ENCODE data around the gene SETD5.

DNA sequence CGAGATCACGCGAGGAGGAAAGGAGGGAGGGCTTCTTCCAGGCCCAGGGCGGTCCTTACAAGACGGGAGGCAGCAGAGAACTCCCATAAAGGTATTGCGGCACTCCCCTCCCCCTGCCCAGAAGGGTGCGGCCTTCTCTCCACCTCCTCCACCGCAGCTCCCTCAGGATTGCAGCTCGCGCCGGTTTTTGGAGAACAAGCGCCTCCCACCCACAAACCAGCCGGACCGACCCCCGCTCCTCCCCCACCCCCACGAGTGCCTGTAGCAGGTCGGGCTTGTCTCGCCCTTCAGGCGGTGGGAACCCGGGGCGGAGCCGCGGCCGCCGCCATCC is 1.1 kb upstream of the SETD5 start:
- TF ChIP-seq, protein P1, sequence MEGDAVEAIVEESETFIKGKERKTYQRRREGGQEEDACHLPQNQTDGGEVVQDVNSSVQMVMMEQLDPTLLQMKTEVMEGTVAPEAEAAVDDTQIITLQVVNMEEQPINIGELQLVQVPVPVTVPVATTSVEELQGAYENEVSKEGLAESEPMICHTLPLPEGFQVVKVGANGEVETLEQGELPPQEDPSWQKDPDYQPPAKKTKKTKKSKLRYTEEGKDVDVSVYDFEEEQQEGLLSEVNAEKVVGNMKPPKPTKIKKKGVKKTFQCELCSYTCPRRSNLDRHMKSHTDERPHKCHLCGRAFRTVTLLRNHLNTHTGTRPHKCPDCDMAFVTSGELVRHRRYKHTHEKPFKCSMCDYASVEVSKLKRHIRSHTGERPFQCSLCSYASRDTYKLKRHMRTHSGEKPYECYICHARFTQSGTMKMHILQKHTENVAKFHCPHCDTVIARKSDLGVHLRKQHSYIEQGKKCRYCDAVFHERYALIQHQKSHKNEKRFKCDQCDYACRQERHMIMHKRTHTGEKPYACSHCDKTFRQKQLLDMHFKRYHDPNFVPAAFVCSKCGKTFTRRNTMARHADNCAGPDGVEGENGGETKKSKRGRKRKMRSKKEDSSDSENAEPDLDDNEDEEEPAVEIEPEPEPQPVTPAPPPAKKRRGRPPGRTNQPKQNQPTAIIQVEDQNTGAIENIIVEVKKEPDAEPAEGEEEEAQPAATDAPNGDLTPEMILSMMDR (IDR thresholded peaks at IDR 0.05), result no peak
- no peak for TF ChIP-seq EP300 (IDR thresholded peaks at IDR 0.05)
- peak; percentile 52 to 65 (median 54) for TF ChIP-seq POLR2AphosphoS5 (IDR thresholded peaks at IDR 0.05)

All from stomach (tissue), 4 donors.